SK-N-SH treated with all-trans-retinoic acid at 6 μM for 48 hours (cell line): ENCODE measurements around the gene CAMK4.

ENCODE experiments used
- ARNTL ChIP-seq: fragments of 450-650 bp; formaldehyde crosslinking; IDR thresholded peaks from 2 replicates; pipeline ENCODE4 v1.5.0; 2020; ENCODE audit warnings: low read depth, mild to moderate bottlenecking, moderate library complexity, borderline replicate concordance
- BACH2 ChIP-seq: fragments of 250-450 bp; sonication (Bioruptor Pico); IDR thresholded peaks from 2 replicates; pipeline ENCODE4 v1.9.0; 2021; ENCODE audit warnings: mild to moderate bottlenecking, borderline replicate concordance
- CREB5 ChIP-seq: fragments of 250-450 bp; sonication (Bioruptor Pico); IDR thresholded peaks from 2 replicates; pipeline ENCODE4 v1.5.1; 2020; ENCODE audit warnings: low read depth, mild to moderate bottlenecking, moderate library complexity
- ESRRG ChIP-seq: fragments of 250-450 bp; sonication (Bioruptor Pico); IDR thresholded peaks from 2 replicates; pipeline ENCODE4 v1.6.1; 2021; ENCODE audit warnings: mild to moderate bottlenecking
- GLIS3 ChIP-seq: fragments of 250-450 bp; sonication (Bioruptor Pico); IDR thresholded peaks from 2 replicates; pipeline ENCODE4 v1.5.0; 2020; ENCODE audit warnings: mild to moderate bottlenecking, moderate library complexity
- PATZ1 ChIP-seq: fragments of 250-450 bp; sonication (Bioruptor Pico); IDR thresholded peaks from 2 replicates; pipeline ENCODE4 v1.8.0; 2020; ENCODE audit warnings: mild to moderate bottlenecking, moderate library complexity, borderline replicate concordance
- RARB ChIP-seq: fragments of 250-450 bp; sonication (Bioruptor Pico); IDR thresholded peaks from 2 replicates; pipeline ENCODE4 v1.8.0; 2021; ENCODE audit warnings: mild to moderate bottlenecking, moderate library complexity
- SNAI2 ChIP-seq: fragments of 250-450 bp; sonication (Bioruptor Pico); IDR thresholded peaks from 2 replicates; pipeline ENCODE4 v1.5.0; 2020; ENCODE audit warnings: mild to moderate bottlenecking, moderate library complexity
- TOX ChIP-seq: fragments of 250-450 bp; sonication (Bioruptor Pico); IDR thresholded peaks from 2 replicates; pipeline ENCODE4 v1.8.0; 2021; ENCODE audit warnings: mild to moderate bottlenecking, moderate library complexity, borderline replicate concordance
- TSHZ2 ChIP-seq: fragments of 250-450 bp; sonication (Bioruptor Pico); IDR thresholded peaks from 2 replicates; pipeline ENCODE4 v1.5.0; 2020; ENCODE audit warnings: mild to moderate bottlenecking, moderate library complexity
- ZC3H10 ChIP-seq: fragments of 250-450 bp; sonication (Bioruptor Pico); IDR thresholded peaks from 2 replicates; pipeline ENCODE4 v1.5.1; 2021; ENCODE audit warnings: mild to moderate bottlenecking, moderate library complexity
- ZFP3 ChIP-seq: fragments of 250-450 bp; sonication (Bioruptor Pico); IDR thresholded peaks from 2 replicates; pipeline ENCODE4 v1.5.0; 2020; ENCODE audit warnings: mild to moderate bottlenecking, moderate library complexity
- ZFP30 ChIP-seq: fragments of 450-650 bp; formaldehyde crosslinking; IDR thresholded peaks from 2 replicates; pipeline ENCODE4 v1.5.0; 2022; ENCODE audit warnings: mild to moderate bottlenecking, moderate library complexity
- ZNF70 ChIP-seq: fragments of 450-650 bp; formaldehyde crosslinking; IDR thresholded peaks from 2 replicates; pipeline ENCODE4 v1.5.0; 2020; ENCODE audit warnings: mild to moderate bottlenecking, moderate library complexity

- TF ChIP-seq CREB5 (CRISPR knock-in tag) = no peak
- no peak for TF ChIP-seq PATZ1
- no peak for TF ChIP-seq RARB (CRISPR knock-in tag)
- TF ChIP-seq SNAI2 = no peak
- no peak for TF ChIP-seq BACH2 (CRISPR knock-in tag)
- TF ChIP-seq ZC3H10 (CRISPR knock-in tag) = no peak
- no peak for TF ChIP-seq ESRRG
- TF ChIP-seq ZFP30 (CRISPR knock-in tag) = no peak
- no peak for TF ChIP-seq TOX (CRISPR knock-in tag)
- no peak for TF ChIP-seq ARNTL (CRISPR knock-in tag)
- TF ChIP-seq ZFP3 (CRISPR knock-in tag) = no peak
- no peak for TF ChIP-seq GLIS3 (CRISPR knock-in tag)
- no peak for TF ChIP-seq ZNF70 (CRISPR knock-in tag)
- TF ChIP-seq TSHZ2 (CRISPR knock-in tag) = no peak
Observed at GRCh38 chr5:111383288-111383970, 159.2 kb downstream of the CAMK4 start.
